HUDEP-2 (cell line): ENCODE data around the gene HERPUD1.
"Not testable (repeated sequence)": the region's sequence is repeated elsewhere in the genome, so short reads cannot be mapped to it uniquely, and the experiment has no call there.

Experiments
- DNase-seq, 76 experiments: peaks; one replicate each; lab custom pipeline; 2025; ENCODE audit not compliant: unreplicated experiment in 76 of 76; lab: John Stamatoyannopoulos, UW

Gene HERPUD1

DNA sequence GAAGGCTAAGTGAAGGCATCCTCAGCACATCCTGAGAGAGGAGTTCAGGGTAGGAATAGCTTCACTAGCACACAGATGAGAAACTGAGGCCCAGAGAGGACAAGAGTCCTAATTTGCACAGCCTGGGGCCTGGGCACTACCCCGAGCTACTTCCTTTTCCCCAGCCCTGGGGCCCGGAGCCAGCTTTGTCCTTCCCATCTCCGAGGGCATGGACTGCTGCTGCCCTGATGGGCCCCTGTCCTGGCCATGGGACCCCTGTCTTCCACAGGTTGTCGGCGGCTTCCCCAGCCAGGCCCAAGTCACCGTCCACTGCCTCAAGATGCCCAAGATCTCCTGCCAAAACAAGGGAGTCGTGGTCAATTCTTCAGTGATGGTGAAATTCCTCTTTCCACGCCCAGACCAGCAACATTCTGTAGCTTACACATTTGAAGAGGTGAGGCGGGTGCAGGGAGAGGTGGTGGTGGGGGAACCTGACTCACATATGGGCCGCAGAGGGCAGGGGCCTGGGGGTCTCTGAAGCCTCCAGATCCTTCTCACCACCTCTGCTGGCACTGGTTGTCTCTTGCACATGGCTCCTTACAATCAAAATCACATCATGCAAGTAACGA, 46.0 kb downstream of the HERPUD1 start:
- DNase-seq, result no peak

DNA sequence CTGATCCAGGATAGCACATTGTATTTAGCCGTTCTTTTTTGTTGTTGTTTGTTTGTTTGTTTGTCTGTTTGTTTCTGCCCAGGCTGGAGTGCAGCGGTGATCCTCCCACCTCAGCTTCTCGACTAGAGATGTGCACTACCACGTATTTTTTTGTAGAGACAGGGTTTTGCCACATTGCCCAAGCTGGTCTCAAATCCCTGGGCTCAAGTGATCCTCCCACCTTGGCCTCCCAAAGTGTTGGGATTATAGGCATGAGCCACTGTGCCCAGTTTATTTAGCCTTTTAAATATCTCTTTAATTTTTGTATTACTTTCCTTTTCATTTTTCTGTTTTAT, 48.2 kb downstream of the HERPUD1 start:
- no peak for DNase-seq

DNA sequence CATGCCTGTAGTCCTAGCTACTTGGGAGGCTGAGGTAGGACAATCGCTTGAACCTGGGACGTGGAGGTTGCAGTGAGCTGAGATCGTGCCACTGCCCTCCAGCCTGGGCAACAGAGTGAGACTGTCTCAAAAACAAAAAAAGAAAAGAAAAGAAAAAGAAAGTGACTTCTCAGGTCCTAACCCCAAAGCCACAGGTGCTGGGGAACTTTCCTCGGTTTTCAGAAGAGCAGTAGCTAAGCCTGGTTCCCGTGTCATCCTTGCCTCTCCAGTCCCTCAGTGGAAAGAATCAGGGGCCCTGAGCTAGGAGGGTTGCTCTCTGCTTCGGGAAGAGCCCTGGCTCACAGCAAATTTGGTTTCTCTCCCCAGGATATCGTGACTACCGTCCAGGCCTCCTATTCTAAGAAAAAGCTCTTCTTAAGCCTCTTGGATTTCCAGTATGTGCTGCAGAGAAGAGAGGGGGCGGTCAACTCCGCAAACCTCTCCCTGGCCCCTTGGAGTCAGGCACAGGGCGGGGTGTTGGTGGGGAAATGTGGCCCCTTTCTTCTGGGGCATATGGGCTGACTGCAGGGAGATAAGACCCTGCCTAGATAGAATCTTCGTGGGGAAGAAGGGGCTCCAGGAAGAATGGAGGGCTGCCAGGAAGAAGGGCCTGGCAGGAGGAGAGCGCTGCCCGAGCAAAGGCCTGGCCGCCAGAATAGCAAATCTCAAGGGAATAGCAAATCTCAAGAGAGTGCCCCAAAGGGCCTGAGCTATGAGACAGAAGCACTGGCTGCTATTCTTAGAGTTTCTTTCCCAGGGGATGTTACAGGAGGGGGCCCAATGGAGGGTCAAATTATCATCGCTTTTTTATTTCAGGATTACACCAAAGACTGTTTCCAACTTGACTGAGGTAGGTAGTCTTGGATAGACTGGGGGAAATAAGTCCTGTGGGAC, 49.1 kb downstream of the HERPUD1 start:
- DNase-seq, result no peak

DNA sequence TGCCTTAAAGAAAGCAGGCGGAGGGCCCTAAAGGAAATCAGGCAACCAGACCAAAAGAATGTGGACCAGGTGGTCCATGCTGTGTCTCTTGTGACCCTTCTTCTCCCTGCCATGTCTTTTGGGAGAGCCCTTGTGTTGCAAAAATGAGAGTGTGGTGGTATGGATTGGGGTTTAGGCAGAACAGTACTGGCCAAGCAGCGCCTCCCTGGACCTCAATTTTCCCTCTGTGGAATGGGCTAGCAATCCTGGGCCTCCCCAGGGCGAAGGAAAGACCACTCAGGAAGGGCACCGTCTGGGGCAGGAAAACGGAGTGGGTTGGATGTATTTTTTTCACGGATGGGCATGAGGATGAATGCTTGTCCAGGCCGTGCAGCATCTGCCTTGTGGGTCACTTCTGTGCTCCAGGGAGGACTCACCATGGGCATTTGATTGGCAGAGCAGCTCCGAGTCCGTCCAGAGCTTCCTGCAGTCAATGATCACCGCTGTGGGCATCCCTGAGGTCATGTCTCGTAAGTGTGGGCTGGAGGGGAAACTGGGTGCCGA, 49.9 kb downstream of the HERPUD1 start:
- DNase-seq, result no peak

DNA sequence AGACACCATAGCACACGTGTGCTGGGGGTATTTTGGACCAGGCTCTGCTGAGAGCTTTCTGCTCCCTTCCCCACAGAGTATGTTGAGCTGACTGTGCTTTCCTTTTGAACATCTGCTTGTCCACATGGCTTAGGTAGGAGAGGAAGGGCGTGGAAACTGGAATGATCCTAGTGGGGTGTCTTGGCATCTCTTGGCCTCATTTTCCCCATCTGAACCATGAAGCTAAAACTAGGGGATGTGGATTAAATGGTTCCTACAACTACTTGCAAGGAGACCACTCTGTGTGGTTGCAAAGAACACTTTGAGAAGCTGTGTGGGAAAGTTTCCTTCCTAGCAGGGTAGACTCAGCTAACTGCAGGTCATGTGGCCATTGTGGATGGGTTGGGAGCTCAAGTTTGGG, 50.8 kb downstream of the HERPUD1 start:
- no peak for DNase-seq

DNA sequence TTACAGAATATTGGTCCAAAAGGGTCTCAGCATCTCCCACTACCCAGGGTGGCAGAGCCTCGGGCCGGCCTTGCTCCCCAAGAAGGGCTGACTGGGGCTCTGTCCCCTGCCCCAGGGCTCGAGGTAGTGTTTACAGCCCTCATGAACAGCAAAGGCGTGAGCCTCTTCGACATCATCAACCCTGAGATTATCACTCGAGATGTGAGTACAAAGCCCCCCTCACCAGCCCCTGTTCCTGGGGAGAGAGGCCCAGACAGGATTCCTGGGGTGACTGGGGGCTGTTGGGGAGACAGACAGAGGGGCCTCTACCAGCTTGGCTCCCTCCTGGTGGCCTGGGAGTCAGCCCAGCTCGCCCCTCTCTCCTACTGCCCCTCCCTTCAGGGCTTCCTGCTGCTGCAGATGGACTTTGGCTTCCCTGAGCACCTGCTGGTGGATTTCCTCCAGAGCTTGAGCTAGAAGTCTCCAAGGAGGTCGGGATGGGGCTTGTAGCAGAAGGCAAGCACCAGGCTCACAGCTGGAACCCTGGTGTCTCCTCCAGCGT, 51.3 kb downstream of the HERPUD1 start:
- DNase-seq, result no peak

DNA sequence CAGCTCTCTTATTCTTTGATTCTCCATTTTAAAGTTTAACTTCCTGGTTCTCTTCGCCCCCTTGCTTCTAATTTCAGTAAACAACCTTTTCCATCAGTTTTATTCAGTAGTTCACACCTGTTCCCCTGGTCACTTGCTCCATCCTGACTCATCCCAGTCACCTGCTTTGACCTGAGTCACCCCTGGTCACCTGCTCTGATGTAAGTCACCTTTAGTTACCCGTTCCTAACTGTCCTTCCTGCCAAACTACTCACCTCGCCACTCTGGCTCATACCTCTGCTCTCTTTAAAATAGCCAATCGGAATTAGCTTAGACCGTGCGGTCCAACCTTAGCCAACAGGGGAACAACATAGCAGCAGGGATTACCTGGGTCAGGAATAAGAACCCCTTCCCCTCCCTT, 52.7 kb downstream of the HERPUD1 start:
- DNase-seq, result no peak

DNA sequence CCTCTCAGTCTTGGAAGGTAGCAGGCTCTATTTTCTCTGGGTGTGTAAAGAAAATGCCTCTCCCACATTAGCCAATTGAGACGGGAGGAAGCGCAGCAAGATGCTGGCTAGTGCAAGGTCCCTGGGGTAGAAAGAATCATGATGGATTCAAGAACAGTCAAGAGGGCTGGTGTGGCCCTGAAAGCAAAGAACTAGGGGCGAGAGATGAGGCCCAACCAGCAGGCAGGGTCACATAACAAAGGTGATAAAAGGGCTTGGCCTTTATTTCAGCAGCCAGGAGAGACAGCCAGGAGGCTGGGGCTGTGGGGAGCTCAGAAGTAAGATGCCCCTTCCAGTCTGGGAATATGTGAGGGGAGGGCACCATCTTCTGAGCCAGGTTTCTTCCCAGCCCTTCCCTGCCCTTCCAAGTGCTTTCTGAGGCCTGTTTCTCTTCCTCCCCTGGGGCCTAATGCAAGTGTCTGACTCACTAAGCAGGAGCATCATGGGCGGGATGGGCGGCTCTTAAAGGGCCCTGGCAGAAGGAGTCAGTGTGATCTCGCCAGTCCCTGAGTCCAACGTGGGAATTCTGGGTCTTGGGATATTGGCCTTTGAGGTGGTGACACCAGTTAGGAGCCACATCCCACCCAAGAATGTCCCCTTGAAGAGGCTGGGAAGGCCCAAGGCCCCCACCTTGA, 53.5 kb downstream of the HERPUD1 start:
- DNase-seq, result no peak

DNA sequence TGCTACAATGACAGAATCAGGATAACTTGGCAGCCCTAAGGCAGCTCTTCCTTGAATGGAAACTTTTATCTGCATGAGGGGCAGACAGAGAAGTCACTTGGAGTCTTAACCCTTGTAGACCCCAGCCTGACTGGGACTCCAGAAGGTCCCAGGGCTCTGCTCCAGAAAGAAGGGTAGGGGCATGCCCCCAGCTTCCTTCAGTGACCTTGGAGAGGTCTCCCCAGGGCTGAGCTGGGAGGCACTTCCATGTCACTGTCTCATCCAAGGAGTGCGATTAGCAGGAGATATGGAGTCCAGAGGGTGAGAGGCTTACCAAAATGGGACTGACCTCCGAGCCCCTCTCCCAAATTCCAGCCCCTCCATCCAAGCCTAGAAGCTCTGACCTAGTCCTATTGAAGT, 54.0 kb downstream of the HERPUD1 start:
- DNase-seq, result no peak

DNA sequence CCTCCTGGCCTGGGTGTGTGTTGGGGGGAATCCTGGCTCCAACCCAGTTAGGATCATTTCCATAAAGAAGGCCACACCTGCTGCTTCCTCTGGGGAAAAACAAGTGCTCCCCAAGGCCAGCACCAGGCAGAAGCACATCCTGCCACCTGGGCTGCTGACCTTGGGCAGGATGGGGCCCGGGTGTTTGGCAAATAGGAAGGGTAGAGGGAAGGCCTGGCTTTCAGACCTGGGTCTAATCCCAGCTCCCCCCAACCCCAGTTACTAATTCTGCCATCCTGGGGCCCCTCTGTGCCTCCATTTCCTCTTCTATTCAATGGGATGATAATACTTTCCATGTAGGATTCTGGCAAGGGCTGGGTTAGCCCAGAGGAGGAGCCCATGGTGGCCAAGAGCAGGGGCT, 54.4 kb downstream of the HERPUD1 start:
- DNase-seq, result no peak

DNA sequence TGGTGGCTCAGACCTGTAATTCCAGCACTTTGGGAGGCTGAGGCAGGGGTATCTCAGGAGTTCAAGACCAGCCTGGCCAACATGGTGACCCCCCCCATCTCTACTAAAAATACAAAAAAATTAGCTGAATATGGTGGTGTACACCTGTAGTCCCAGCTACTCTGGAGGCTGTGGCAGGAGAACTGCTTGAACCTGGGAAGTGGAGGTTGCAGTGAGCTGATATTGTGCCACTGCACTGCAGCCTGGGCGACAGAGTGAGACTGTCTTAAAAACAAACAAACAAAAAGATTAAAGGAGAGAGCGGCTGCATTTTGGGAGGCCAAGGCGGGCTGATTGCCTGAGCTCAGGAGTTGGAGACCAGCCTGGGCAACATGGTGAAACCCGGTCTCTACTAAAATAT, 55.0 kb downstream of the HERPUD1 start:
- not testable (repeated sequence) for DNase-seq

DNA sequence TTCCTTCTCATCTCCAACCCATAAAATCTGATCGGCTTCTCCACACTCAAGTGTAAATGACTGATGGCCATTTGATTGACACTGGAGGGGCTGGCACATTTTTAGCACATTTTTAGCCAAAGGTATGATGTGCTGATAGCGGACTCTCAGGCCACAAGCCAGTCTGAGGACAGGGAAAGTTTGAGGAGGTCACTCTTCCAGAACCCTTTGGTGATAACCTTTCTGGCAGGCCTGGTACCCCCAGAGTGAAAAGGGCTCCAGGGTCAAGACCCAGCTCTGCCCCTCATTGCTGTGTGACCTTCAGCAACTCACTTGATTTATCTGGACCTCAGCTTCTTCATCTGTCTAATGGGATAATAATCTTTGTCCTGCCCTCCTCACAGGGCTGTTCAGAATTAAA, 55.8 kb downstream of the HERPUD1 start:
- no peak for DNase-seq

DNA sequence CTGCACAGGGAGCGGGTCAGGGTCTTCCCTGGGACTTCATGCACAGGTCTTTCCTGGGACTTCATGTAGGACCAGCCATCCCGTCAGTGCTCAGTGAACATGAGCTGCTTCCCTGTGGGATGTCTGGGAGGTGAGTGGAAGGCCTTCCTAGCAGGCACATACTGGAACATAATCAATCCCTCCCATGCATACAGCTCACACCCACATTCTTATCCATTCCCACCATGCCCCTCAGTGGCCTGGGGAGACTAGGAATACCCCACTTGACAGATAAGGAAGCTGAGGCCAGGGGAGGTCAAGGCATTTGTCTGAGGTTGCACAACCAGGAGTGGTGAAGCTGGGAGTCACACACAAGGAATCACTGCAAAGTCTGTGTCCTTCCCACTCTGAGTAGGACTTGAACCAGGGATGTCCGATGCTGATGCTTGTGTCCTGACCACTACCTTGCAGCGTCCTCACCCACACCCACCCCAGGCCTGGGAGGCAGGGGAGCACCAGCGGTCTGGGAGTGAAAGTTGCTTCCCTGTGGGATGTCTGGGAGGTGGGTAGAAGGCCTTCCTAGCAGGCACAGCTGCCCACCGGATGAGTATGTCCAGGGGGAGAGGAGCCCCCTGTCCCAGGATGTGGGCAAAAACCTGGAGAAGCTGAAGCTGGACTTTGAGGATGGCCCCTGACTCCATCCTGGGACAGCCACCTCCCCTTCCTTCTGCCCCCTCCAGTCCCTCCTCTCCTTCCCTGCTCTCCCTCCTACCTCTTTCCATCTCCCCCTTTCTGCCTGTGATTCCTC, 56.4 kb downstream of the HERPUD1 start:
- DNase-seq, result peak in 2 of 76 experiments; percentile 3 to 5

DNA sequence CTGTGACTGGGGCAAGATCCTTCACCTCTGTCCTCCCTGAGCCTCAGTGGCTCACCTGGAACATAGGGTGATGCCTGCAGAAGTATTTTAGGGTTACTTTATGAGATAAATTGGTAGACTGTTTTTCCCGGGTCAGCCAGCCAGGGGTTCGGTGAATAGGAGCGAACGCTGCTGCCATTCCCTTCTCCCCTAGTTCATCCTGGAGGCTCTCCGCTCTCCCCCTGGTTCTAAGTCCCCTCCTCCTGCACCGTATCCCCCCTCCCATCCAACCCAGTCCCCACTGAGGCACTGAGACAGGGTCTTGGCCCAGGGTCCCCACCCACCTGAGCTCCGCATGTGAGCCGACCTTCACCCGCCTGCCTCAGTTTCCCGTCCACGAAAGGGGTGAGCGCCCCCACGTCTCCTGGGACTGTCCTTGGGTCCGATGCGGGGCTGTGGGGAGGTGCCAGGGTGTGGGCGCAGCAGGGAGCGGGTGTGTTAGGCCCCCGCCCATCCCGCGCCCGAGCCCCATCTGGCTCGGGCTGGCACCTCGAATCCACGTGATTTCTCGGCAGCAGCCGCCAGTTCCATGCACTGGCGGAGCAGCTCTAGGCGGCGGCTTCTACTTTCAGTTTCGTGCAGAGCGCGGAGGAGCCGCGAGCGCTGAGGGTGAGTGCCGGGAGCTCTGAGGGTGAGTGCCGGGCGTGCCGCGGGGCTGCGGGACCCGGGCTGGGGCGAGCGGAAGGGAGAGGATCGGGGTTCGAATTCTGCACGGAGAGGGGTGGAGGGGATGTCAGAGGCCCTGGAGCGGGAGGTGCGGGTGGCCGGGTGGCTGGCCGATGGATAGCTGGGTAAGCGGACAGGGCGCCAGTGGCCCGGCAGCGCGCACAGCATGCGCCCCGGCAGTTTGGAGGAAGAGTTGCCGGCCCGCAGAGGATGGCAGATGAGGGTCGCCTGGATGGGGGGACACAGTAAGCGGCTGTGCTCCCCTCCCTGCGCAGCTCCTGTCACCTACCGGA, 57.3 kb downstream of the HERPUD1 start, which contains the start of gene NLRC5:
Gene NLRC5, plus strand, starts transcription at position 610 of the 998 bp plus-strand sequence. CDS start 31,156 bp downstream, outside the sequence.
- DNase-seq, result peak in 68 of 76 experiments; percentile 10 to 80 (median 61)

DNA sequence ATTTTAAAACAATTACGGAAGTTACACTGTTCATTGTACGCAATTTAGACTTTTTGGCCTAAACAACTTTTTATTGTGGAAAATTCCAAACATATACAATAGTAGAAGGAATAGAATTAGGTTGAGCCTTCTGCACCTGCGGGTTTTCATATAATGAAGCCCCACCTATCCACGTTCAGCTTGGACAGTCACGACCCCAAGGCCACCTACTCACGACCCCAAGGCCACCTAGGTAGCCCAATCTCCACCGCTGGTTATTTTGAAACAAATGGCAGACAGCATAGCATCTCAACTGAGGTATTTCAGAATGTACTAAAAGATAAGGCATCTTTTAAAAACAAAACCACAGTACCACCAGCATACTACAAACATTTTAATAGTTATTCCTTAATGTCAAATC, 58.0 kb downstream of the HERPUD1 start:
- no peak for DNase-seq

DNA sequence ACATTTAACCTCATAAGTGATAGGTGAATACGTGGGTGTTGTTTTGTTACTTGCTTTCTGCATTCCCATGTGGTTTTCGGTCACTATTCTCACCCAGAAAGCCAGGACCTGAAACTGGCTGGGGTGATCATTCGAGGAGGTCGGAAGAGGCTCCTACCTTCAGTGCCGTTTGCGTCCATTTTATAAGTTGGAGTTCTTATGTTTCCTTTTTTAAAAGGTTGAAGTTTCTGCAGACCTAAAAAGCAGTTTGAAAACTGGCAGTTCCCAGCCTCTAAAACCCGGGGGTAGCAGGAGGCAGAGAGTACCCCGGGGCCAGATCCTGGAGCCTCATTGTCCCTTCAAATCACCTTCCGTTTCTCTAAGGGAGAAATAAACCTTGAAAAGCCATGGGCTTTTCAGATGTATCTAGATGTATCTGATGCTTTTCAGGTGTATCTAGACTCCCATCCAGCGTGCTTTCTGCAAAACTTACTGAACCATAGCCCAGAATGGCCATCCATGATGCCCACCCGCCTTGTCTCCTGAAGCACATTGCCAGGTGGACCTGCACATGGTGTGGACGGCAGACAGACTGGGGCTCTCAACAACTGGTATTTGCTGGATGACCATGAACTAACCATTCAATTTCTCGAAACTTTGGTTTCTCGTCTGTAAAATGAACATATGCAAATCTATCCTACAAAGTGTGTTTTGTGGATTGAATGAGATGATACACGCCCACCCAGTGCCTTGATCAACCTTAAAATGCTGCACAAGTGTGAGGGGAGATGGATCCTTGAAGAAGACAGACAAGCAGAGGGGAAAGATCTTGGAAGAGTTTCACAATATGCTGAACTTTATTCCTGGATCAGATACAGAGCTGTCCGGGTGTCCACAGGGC, 58.7 kb downstream of the HERPUD1 start:
- no peak for DNase-seq

DNA sequence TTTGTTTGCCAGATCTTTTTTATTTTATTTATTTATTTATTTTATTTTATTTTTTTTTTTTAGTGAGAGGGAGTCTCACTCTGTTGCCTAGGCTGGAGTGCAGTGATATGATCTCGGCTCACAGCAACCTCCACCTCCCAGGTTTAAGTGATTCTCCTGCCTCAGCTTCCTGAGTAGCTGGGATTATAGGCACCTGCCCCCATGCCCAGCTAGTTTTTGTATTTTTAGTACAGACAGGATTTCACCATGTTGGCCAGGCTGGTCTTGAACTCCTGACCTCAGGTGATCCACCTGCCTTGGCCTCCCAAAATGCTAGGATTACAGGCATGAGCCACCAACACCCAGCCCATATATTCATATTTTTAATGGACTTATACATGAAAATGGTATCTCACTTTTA, 60.5 kb downstream of the HERPUD1 start:
- not testable (repeated sequence) for DNase-seq

DNA sequence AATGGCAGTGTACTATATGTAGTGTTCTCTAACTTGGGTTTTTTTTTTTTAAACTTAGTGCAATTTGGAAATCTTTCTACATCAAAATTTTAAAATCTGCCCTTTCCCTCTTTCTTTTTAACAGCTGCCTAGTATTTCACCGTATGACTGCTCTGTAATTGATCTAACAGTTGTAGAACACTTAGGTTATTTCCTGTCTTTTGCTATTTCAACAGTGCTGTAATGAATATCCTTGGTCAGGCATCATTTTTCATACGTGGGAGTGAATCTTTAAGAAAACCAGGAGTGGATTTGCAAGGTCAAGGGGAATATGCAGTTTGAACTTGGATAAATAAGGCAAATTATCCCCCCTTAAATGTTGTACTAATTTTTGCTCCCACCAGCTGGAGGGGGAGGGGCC, 61.3 kb downstream of the HERPUD1 start:
- no peak for DNase-seq
